Measurements from ENCODE around the gene ANKRD63.

Gene ANKRD63, protein sequence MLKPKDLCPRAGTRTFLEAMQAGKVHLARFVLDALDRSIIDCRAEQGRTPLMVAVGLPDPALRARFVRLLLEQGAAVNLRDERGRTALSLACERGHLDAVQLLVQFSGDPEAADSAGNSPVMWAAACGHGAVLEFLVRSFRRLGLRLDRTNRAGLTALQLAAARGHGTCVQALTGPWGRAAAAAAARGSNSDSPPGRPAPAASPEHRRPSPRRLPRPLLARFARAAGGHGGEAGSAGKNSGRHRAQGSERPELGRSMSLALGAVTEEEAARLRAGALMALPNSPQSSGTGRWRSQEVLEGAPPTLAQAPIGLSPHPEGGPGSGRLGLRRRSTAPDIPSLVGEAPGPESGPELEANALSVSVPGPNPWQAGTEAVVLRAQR

DNA sequence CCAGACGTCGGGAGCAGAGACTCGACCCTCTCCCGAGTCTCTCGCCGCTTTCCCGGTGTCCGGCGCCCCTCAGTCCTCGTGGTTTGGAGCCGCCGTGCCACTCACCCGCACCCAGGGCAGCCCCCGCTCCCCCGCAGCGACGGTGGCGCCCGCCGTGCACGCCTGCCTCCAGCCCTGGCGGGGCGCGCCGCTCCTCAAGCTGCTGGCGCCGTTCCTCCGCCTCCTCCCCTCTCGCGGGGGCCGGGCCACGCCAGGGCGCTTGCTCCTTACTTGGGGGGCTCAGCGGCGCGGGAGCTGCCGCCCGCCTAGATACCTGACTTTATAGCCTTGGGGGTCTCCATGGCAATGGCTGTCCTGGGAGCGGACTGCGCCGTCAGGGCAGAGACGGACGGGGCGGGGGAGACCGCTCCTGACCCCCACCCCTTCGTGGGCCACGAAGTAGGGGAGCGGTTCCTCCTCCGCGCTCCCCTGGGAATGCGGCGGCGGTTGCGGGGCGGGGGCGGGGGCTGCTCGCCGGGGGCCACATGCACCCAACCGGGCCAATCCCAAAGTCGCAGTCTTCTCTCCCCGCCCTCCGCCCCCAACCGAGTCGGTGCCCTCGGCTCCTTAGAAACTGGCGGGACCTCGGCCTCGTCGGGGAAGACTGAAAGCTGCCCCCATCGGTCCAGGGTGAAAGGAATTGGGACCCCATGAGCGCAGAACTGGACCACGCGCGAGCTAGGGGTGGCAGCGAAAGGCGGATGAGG is at the start of gene ANKRD63:
Gene ANKRD63 (minus strand): TSS at position 196 of the 746 bp plus-strand sequence. CDS start 478 bp downstream, outside the sequence.
- FAIRE-seq: no peak

GRCh38 chr15:40332113-40332781 is 49.4 kb upstream of the ANKRD63 start:
- FAIRE-seq: no peak

DNA sequence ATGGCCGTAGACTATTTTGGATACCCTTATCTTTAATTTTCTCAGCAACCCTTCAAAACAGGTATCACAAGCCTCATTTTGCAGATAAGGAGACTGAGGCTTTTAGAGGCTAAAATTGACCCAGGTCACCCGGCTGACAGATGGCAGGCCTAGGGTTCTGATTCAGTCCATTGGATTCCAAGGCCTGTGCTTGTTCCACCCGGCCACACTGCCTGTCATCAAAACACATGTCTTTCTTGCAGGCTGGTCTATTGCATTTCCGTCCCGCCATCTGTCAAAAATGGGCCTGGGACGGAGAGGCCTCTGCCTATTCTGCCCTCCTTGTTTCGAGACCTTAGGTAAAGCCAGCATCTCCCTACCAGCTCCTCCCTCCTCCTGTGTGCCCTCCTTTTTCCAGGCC is 48.8 kb upstream of the ANKRD63 start:
- FAIRE-seq: no peak

DNA sequence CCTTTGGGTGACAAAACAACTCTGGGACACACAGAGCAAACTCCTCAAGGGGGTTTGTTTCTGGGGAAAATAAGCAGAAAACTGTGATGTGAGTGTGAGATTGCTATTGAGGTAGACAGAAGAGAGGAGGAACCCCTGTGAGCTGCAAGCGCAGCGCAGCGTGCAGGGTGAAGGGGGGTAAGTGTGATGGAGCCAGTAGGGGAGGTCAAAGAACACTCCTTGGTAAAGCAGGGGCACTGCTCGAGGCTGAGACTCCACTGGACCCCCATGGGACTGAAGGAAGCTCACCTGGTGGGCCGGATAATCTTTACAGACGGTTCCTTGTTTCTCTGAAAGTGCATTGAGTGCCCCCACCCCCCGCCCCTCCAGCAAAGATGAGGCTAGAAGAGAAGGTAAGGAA is 48.2 kb upstream of the ANKRD63 start:
- no peak for FAIRE-seq

- no peak for FAIRE-seq
These were observed 47.5 kb upstream of the ANKRD63 start for GRCh38 chr15:40330368-40330836.

GRCh38 chr15:40329804-40330203 is 46.9 kb upstream of the ANKRD63 start:
- no peak for FAIRE-seq

DNA sequence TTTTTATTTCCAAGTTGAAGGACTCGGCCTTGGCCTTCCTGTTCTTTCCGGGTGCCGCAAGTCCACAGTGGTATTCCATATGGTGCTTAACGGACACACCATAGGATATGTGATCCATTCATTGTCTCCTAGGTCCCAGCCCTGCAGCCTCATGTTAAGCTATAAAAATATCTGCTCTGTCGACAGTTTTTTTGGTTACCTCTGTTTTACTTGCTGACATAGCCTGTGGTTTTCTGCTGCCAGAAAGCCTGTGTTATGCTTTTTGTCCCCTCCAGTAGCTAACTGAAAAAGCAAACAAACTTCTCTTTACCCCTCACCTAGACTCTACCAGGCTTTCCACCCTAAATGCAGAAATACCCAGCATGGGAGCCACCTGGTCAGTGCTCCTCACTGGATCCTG is 45.9 kb upstream of the ANKRD63 start:
- no peak for FAIRE-seq

DNA sequence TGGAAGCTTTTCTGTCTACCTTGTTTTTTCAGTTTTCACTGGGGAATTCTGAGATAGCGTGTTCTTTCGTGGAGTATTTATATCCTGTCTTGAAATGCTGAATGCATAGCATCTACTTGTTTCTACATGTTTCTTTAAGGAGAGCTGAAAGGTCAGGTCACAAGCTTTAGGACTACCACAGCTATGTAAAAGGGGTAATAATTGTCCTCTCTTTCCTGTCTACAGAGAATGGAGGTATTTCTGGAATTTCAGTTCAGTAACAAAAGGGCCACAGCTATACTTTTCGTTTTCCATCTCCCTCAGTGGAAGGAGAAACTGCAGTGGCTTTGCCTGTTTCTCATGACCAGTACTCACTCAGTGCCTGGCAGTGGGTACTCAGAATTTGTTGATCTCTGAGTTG is 45.3 kb upstream of the ANKRD63 start:
- no peak for FAIRE-seq

DNA sequence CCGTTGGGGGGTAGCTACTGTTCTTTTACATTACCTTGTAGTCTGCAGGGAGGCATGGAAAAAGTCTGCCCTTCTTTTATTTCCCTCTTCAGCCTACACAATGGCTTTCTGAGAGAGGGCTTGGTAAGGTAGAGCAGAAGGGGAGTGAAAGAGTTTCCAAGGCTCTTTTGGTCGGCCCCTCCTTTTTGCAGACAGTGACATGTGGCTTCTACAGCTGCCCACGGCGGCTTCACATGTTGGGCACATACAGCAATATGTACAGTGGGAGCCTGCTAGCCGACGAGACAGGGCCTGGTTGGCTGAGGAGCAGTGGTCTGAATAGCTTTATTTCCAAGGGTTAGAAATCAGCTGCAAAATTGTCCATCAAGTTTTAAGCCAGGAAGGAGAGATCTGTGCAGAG is 44.6 kb upstream of the ANKRD63 start:
- FAIRE-seq: no peak

GRCh38 chr15:40325700-40326099 is 42.8 kb upstream of the ANKRD63 start:
- no peak for FAIRE-seq

DNA sequence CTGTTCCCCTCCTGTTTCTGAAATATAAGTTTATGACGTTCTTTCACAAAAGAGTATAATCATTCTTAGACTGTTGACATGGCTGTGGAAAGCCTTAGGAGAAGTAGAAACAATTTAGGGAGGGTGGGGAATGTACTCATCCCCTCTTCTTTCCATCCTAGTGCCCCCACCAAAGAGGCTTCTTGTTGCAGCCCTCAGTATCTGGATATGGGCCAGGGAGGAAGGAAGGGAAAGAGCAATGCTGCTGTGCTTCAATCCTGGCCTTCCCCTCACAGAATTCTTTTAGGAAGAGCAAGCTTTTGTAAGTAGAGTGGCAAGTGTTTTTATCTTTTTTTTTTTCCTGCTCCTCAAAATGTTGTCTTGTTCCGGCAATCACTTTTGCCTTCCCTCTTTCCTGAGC is 42.3 kb upstream of the ANKRD63 start:
- FAIRE-seq: no peak

GRCh38 chr15:40323953-40324937 is 41.4 kb upstream of the ANKRD63 start:
- no peak for FAIRE-seq

- FAIRE-seq: no peak
These were observed 40.5 kb upstream of the ANKRD63 start, which contains the start of gene INAFM2 for GRCh38 chr15:40323239-40323952. Gene INAFM2, plus strand, starts transcription at chr15:40323692. Its CDS starts 364 bp downstream, at chr15:40324056.

- FAIRE-seq: no peak
These were observed 39.8 kb upstream of the ANKRD63 start for GRCh38 chr15:40322531-40323238.

GRCh38 chr15:40320931-40321371 is 38.1 kb upstream of the ANKRD63 start:
- FAIRE-seq: no peak

DNA sequence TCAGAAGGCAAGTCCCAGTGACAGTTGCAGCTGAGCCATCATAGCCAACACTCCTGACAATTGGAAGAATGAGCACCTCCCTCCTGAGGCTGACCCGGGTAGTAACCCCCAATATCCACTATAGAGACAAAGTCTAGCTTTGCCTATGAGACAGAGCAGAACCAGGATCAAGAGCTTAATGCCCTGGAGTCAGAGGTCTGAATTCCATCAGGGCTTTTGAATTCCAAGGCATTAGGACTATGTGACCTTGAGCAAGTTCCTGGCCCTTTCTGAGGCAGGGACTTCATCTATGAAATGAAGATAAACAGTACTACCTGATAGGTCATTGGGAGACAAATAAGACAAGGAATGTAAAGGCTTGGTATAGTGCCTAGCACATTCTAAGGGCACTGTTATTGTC is 37.5 kb upstream of the ANKRD63 start:
- no peak for FAIRE-seq

DNA sequence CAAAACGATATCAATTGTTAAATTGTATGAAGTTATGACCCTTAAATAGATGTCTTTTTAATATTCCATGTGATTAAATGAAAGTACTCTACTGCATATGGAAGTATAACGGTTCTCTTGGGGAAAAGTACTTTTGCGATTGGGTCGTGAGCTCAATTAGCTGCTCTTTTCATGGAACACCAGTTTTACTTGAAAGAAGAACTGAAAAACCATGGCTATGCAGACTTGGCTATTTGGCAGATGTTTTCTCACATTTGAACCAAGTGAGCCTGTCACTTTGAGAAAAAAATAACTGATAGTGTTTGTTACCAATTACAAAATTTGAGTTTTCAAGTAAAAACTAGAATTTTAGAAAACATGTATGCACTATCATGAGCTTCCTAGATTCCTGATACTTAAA is 34.7 kb upstream of the ANKRD63 start:
- no peak for FAIRE-seq

- no peak for FAIRE-seq
These were observed 34.1 kb upstream of the ANKRD63 start for GRCh38 chr15:40316931-40317330.

- FAIRE-seq: no peak
These were observed 31.9 kb upstream of the ANKRD63 start for GRCh38 chr15:40314723-40315276.
